ENCODE data around the gene SCYGR6. TPM values are rescaled to one million over a fixed set of nuclear protein-coding genes. Genes with fewer than 3 reads are reported as not detected.

The SCYGR6 gene
- total RNA-seq, 2 donors from 2014 or later: not detected

DNA sequence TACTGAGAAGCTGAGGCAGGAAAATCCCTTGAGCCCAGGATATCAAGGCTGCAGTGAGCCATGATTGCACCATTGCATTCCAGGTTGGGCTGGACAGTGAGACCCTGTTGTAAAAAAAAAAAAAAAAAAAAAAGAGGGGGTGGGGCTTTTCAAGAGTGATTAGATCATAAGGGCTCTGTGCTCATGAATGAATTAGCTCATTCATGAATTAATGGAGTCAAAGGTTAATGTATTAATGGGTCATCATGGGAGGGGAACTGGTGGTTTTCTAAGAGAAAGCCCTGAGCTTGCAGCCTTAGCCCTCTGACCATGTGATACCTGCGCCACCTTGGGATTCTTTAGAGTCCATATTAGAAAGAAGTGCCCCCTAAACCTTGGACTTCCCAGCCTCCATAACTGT is 11.3 kb downstream of the SCYGR6 start:
- TF ChIP-seq POLR2A (IDR thresholded peaks at IDR 0.05): no peak
- TF ChIP-seq, protein P1, sequence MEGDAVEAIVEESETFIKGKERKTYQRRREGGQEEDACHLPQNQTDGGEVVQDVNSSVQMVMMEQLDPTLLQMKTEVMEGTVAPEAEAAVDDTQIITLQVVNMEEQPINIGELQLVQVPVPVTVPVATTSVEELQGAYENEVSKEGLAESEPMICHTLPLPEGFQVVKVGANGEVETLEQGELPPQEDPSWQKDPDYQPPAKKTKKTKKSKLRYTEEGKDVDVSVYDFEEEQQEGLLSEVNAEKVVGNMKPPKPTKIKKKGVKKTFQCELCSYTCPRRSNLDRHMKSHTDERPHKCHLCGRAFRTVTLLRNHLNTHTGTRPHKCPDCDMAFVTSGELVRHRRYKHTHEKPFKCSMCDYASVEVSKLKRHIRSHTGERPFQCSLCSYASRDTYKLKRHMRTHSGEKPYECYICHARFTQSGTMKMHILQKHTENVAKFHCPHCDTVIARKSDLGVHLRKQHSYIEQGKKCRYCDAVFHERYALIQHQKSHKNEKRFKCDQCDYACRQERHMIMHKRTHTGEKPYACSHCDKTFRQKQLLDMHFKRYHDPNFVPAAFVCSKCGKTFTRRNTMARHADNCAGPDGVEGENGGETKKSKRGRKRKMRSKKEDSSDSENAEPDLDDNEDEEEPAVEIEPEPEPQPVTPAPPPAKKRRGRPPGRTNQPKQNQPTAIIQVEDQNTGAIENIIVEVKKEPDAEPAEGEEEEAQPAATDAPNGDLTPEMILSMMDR (IDR thresholded peaks at IDR 0.05): no peak
- intact Hi-C loops (cut with DNase I): no loop called here
- Histone ChIP-seq H3K27ac (no peak overlapping the region), H3K36me3 (replicated peaks in 1 of 2; ENCODE audit: insufficient read depth in 1 of 2, low read depth in 2 of 2) (no peaks in the 10 kb centered on the region), H3K9me3 (no peaks in the 10 kb centered on the region), H3K4me1 (peaks cover 10% of the 10 kb centered on the region), H3K27me3 (no peaks in the 10 kb centered on the region), H3K4me3 (no peak overlapping the region)
- 87 to 95% methylated on average over 1 of the region's 1 CpG for WGBS, 2 donors
- ATAC-seq (no peak), DNase-seq (no peak)

DNA sequence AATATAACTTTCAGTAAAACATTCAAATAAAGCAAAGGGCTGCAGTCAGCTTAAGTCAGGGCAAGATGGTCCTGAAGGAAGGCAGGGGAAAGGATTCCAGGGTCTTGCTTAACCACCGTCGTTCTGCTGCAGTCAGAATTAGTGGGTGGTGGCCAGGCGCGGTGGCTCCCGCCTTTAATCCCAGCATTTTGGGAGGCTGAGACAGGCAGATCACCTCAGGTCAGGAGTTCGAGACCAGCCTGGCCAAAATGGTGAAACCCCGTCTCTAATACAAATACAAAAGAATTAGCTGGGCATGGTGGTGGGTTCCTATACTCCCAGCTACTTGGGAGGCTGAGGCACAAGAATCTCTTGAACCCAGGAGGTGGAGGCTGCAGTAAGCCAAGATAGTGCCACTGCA is 13.6 kb downstream of the SCYGR6 start:
- WGBS, 2 donors: 83 to 89% methylated on average over 7 of the region's 7 CpGs
- no peak for DNase-seq
- H3K27me3 ChIP-seq: no peaks in the 10 kb centered on the region
- ATAC-seq: no peak
- intact Hi-C loops (cut with DNase I): no loop called here
- TF ChIP-seq POLR2A (IDR thresholded peaks at IDR 0.05): no peak
- TF ChIP-seq, protein P1 (IDR thresholded peaks at IDR 0.05): no peak
- H3K4me3 ChIP-seq: no peak overlapping the region
- H3K27ac ChIP-seq: no peak overlapping the region
- no peaks in the 10 kb centered on the region for H3K36me3 ChIP-seq (replicated peaks in 1 of 2; ENCODE audit: insufficient read depth in 1 of 2, low read depth in 2 of 2)
- H3K9me3 ChIP-seq: no peaks in the 10 kb centered on the region
- H3K4me1 ChIP-seq: no peaks in the 10 kb centered on the region

DNA sequence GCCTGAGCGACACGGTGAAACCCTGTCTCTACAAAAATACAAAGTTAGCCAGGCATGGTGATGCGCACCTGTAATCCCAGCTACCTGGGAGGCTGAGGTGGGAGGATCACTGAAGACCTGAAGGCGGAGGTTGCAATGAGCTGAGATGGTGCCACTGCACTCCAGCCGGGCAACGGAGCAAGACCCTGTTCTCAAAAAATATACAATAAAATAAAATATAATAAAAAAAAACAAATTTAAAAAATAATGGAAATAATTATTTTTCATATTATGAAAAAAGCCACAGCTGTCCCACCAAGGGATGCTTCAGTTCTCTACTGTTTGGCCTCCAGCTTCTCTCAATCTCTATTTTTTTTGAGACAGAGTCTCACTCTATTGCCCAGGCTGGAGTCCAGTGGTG is 17.2 kb downstream of the SCYGR6 start:
- H3K27ac ChIP-seq: no peak overlapping the region
- intact Hi-C loops (cut with DNase I): no loop called here
- H3K27me3 ChIP-seq: no peaks in the 10 kb centered on the region
- no peak for DNase-seq
- no peak for ATAC-seq
- H3K4me1 ChIP-seq: peaks cover 5% of the 10 kb centered on the region
- TF ChIP-seq, protein P1 (IDR thresholded peaks at IDR 0.05): no peak
- no peak for TF ChIP-seq POLR2A (IDR thresholded peaks at IDR 0.05)
- H3K4me3 ChIP-seq: no peak overlapping the region
- no peaks in the 10 kb centered on the region for H3K9me3 ChIP-seq
- H3K36me3 ChIP-seq (replicated peaks in 1 of 2; ENCODE audit: insufficient read depth in 1 of 2, low read depth in 2 of 2): no peaks in the 10 kb centered on the region
- WGBS, 2 donors: 74 to 93% methylated on average over 3 to 6 of the region's 6 CpGs

DNA sequence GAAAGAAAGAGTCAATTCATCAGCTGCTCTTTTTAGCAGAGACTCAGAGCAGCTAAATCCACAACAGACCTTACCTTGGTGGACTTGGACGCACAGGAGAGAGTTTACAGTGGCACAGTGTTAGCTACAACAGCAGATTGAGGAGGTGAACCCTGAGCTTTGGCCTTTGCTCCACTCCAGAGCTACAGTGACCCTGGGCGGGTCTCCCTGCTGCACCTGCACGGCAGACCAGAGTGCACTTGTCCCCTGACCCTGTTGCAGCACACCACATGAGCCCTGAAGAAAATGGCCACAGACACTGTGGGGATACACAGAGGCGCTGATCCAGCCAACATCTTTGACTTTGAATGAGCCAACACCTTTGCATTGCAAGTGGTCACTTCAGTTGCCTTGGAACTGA is 17.7 kb downstream of the SCYGR6 start:
- H3K4me3 ChIP-seq: no peak overlapping the region
- H3K27me3 ChIP-seq: no peaks in the 10 kb centered on the region
- intact Hi-C loops (cut with DNase I): no loop called here
- ATAC-seq (no peak), DNase-seq (no peak)
- TF ChIP-seq POLR2A (IDR thresholded peaks at IDR 0.05): no peak
- TF ChIP-seq, protein P1 (IDR thresholded peaks at IDR 0.05): no peak
- no peak overlapping the region for H3K27ac ChIP-seq
- WGBS, 2 donors: 73 to 83% methylated on average over 1 to 4 of the region's 4 CpGs
- H3K4me1 ChIP-seq: peaks cover 5% of the 10 kb centered on the region
- H3K36me3 ChIP-seq (replicated peaks in 1 of 2; ENCODE audit: insufficient read depth in 1 of 2, low read depth in 2 of 2): no peaks in the 10 kb centered on the region
- no peaks in the 10 kb centered on the region for H3K9me3 ChIP-seq

DNA sequence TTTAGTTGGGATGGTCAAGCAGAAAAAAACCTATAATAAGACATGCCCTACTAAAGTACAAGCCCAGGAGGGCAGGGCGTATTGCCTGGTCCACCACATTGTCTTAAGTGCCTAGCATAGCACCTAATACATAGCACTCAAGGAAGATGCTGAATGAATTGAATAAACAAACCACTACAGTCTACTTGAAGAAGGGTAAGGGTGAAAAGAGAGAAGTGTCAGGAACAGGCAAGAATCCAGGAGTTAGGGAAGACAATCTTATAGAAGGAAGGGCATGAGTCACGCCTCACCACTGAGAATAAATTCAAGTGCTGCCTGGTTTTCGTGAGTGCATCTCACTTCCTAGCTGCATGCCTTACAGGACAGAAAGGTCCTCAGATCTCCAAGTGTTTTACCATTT is 20.6 kb downstream of the SCYGR6 start:
- no peak for DNase-seq
- WGBS, 2 donors: 57 to 58% methylated on average over 3 of the region's 3 CpGs
- Histone ChIP-seq H3K27ac (peak overlapping the region; percentile 25 to 73 (median 50)), H3K4me3 (no peak overlapping the region), H3K9me3 (no peaks in the 10 kb centered on the region), H3K4me1 (peaks cover 5% of the 10 kb centered on the region), H3K27me3 (no peaks in the 10 kb centered on the region), H3K36me3 (replicated peaks in 1 of 2; ENCODE audit: insufficient read depth in 1 of 2, low read depth in 2 of 2) (no peaks in the 10 kb centered on the region)
- no peak for TF ChIP-seq POLR2A (IDR thresholded peaks at IDR 0.05)
- TF ChIP-seq, protein P1 (IDR thresholded peaks at IDR 0.05): no peak
- intact Hi-C loops (cut with DNase I): no loop called here
- ATAC-seq: no peak
